BE2C (cell line): ENCODE results near the gene KRTAP10-10.
"Not testable (repeated sequence)": the region's sequence is repeated elsewhere in the genome, so short reads cannot be mapped to it uniquely, and the experiment has no call there.

ENCODE experiments used
- DNase-seq: peaks from one replicate; pipeline ENCODE4 v3.0.0-alpha.2; 2020
- H3K27me3 ChIP-seq: fragments of 250-450 bp; sonication (Bioruptor Pico); 2 replicates; pipeline ENCODE4 v1.5.1; 2020; ENCODE audit warnings: mild to moderate bottlenecking
- H3K36me3 ChIP-seq: fragments of 250-450 bp; sonication (Bioruptor Pico); 2 replicates; pipeline ENCODE4 v1.5.1; 2020; ENCODE audit warnings: mild to moderate bottlenecking
- H3K4me1 ChIP-seq: fragments of 250-450 bp; sonication (Bioruptor Pico); 2 replicates; pipeline ENCODE4 v1.5.1; 2020
- H3K4me3 ChIP-seq: 2 replicates; pipeline ENCODE4 v1.5.1; 2011; ENCODE audit warnings: low read depth, low read length
- H3K9me3 ChIP-seq: fragments of 250-450 bp; sonication (Bioruptor Pico); 2 replicates; pipeline ENCODE4 v1.5.1; 2020
- TF ChIP-seq, protein P1 (sequence below): IDR thresholded peaks from 2 replicates; pipeline ENCODE4 v1.5.1; 2012; ENCODE audit warnings: mild to moderate bottlenecking, low read depth, low read length

The KRTAP10-10 gene

DNA sequence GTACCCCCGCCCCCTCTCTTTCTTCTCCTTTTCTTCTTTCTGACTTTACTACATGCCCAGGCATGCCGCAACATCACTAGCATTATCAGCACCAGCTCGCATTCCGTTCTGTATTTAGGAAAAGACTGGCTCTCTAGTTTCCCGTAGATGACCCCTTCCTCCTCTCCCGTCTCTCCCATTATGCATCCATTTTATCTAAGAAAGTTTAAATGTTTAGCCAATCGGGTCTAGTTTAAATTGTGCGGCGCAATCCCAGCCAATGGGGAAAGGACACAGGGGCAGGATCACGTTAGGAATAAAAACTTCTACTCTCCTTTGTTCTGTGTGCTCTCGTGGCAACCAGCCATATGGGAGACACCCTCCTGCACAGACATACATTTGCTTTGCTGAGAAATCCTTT, 39.1 kb upstream of the KRTAP10-10 start:
- Histone ChIP-seq H3K27me3 (peaks cover 55% of the 10 kb centered on the region), H3K4me3 (no peak overlapping the region), H3K4me1 (no peaks in the 10 kb centered on the region), H3K9me3 (no peaks in the 10 kb centered on the region), H3K36me3 (no peaks in the 10 kb centered on the region)
- DNase-seq = no peak
- TF ChIP-seq, protein P1, sequence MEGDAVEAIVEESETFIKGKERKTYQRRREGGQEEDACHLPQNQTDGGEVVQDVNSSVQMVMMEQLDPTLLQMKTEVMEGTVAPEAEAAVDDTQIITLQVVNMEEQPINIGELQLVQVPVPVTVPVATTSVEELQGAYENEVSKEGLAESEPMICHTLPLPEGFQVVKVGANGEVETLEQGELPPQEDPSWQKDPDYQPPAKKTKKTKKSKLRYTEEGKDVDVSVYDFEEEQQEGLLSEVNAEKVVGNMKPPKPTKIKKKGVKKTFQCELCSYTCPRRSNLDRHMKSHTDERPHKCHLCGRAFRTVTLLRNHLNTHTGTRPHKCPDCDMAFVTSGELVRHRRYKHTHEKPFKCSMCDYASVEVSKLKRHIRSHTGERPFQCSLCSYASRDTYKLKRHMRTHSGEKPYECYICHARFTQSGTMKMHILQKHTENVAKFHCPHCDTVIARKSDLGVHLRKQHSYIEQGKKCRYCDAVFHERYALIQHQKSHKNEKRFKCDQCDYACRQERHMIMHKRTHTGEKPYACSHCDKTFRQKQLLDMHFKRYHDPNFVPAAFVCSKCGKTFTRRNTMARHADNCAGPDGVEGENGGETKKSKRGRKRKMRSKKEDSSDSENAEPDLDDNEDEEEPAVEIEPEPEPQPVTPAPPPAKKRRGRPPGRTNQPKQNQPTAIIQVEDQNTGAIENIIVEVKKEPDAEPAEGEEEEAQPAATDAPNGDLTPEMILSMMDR = no peak

DNA sequence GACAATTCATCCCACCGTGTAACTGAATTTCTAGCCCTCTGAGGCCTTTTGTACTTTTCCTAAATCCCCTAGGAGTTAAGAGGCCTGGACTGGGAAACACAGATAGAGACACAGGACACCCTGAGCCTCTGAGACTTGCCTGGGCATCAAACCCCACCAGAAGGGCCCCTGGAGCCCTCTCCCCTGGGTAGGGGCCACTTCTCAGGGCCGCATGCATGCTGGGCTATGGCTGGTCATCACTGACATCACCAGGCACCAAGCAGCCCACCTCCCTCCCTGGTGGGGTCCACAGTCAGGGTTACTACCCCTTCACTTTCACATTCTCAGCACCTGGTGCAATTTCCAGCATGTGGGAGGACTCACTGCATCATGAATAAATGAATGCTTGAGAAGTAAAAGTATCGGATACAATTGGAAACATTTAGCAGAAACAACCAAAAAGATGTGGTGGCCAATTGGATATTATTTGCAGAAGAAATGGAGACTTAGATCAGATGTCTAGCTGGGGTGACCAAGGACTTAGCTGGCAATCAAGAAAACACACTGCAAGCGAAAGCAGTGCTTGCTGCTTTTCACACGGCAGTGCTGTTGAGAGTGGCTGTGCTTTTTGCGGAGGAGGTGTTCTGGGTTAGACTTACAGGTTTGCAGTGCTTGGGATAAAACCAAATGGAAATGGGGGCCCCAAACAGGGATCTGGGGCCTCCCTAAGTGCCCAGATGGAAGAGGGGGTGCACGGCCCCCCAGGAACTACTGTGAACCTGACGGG, 37.7 kb upstream of the KRTAP10-10 start:
- no peaks in the 10 kb centered on the region for H3K36me3 ChIP-seq
- TF ChIP-seq, protein P1 = no peak
- no peak for DNase-seq
- no peaks in the 10 kb centered on the region for H3K9me3 ChIP-seq
- no peaks in the 10 kb centered on the region for H3K4me1 ChIP-seq
- no peak overlapping the region for H3K4me3 ChIP-seq
- H3K27me3 ChIP-seq = peaks cover 44% of the 10 kb centered on the region

DNA sequence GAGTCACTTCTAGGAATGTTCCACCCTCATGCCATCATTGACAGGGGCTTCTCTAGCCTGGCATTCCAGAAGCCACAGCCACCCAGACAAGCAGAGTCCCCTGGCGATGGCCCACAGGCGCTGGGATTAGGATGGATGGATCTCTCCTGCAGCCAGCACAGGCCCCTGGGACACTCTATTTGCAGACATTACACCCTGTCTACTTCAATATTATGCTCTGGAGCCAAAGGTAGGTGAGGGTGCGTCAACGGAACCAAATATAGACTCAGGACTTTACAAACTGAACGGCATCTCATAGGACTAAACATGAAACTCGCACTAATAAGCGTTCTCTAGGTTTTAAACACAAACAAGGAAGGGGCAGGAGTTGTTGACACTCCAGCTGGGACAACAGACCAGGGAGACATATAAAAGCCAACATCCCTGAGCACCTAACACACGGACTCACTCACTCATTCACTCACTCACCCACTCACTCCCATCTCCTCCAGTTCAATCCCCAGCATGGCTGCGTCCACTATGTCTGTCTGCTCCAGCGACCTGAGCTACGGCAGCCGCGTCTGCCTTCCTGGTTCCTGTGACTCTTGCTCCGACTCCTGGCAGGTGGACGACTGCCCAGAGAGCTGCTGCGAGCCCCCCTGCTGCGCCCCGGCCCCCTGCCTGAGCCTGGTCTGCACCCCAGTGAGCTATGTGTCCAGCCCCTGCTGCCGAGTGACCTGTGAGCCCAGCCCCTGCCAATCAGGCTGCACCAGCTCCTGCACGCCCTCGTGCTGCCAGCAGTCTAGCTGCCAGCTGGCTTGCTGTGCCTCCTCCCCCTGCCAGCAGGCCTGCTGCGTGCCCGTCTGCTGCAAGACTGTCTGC, 36.8 kb upstream of the KRTAP10-10 start, which contains the start of gene KRTAP10-7:
TSS of gene KRTAP10-7 (plus strand) at position 480 of the 861 bp plus-strand sequence. CDS start at position 505, 25 bp downstream.
- not testable (repeated sequence) for H3K9me3 ChIP-seq, H3K4me3 ChIP-seq, H3K4me1 ChIP-seq, DNase-seq, H3K36me3 ChIP-seq
- H3K27me3 ChIP-seq = peaks cover 44% of the 10 kb centered on the region

DNA sequence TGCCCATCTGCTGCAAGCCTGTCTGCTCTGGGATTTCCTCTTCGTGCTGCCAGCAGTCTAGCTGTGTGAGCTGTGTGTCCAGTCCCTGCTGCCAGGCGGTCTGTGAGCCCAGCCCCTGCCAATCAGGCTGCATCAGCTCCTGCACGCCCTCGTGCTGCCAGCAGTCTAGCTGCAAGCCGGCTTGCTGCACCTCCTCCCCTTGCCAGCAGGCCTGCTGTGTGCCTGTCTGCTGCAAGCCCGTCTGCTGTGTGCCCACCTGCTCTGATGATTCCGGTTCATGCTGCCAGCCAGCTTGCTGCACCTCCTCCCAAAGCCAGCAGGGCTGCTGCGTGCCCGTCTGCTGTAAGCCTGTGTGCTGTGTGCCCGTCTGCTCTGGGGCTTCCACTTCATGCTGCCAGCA, 36.1 kb upstream of the KRTAP10-10 start:
- DNase-seq, H3K36me3 ChIP-seq, H3K4me3 ChIP-seq, H3K9me3 ChIP-seq, H3K4me1 ChIP-seq: not testable (repeated sequence)
- peaks cover 39% of the 10 kb centered on the region for H3K27me3 ChIP-seq

DNA sequence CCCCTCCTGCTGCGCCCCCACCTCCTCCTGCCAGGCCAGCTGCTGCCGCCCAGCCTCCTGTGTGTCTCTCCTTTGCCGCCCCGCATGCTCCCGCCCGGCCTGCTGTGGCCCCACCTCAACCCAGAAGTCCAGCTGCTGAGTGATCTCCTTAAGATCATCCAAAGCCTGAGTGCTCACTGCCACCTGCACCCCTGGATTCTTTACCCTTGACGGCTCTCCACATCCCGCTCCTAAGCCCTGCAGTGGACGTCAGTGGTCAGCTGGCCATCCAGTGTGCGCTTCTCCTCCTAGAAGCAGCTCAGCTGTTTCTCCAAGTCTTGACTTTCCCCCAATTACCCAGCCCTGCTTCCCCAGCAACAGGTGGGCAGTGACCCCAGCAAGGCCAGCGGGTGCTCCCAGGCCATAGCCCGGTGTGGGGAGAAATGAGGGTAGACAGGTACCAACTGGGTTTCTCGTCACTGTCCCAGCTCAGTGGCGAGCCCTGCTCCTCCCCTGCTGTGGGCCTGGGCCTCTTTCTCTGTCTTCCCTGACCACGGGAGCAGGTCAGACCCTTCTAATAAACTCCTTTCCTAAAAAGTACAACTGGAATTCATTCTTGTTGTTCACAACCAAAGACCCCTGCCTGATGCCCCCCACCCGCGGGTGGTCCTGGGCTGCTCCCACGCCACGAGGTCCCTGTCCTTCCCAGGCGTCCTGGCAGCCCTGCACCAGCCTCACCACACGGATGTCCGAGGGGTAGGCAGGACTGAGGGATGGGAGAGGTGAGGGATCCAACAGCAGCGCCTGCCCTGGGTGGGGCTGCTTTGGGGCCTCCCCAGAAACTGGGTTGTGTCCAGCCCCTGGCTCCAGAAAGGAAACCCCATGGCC, 35.3 kb upstream of the KRTAP10-10 start:
- Histone ChIP-seq H3K9me3 (no peaks in the 10 kb centered on the region), H3K4me1 (no peaks in the 10 kb centered on the region), H3K4me3 (no peak overlapping the region), H3K36me3 (no peaks in the 10 kb centered on the region), H3K27me3 (peaks cover 35% of the 10 kb centered on the region)
- TF ChIP-seq, protein P1 = no peak
- DNase-seq = no peak

DNA sequence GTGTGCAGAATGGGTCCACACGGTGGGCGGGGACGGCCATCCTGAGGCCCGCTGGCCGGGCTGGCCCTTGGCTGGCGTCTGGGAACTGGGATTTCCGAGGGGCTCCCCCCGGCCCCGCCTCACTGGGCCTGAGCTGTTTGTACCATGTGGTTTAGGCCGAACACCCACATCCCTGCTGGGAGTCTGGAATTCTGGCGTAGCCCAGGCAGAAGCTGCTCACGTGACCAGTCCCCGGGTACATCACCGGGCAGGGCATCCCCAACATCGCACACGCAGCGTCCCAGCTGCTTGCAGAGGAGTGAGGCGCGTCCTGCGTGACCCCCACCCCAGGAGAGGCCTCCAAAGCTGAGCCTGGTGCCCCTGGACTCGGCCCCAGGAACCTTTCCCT, 34.7 kb upstream of the KRTAP10-10 start:
- peaks cover 34% of the 10 kb centered on the region for H3K27me3 ChIP-seq
- no peaks in the 10 kb centered on the region for H3K9me3 ChIP-seq
- TF ChIP-seq, protein P1 = no peak
- no peaks in the 10 kb centered on the region for H3K4me1 ChIP-seq
- no peak overlapping the region for H3K4me3 ChIP-seq
- DNase-seq = no peak
- no peaks in the 10 kb centered on the region for H3K36me3 ChIP-seq
